A549 (cell line): ENCODE results near the gene LRG1. TPM values are rescaled to one million over a fixed set of nuclear protein-coding genes. Genes with fewer than 3 reads are reported as not detected.

Experiments used
- ATAC-seq, 2 experiments: fragments of 200-7000 bp in 1 of 2; fragments of >200 bp in 1 of 2; cut with Nextera tagmentation in 1 of 2; cut with Tn5 transposase in 1 of 2; 3 replicates each; pipeline versions ENCODE4 v1.8.0 to v1.9.1; 2018 to 2020; ENCODE audit warnings: mild to moderate bottlenecking in 1 of 2, moderate library complexity in 1 of 2
- CTCF ChIA-PET: fragments of 300-600 bp; sonication (Branson Sonifier 250); formaldehyde crosslinking; extraction: SDS; loops from one replicate; lab custom pipeline; 2021; ENCODE audit warnings: antibody characterized with exemption, inconsistent platforms; lab: Yijun Ruan, JAX
- POLR2A ChIA-PET: fragments of 350-600 bp; formaldehyde crosslinking; extraction: SDS; loops from one replicate; lab custom pipeline; 2021; ENCODE audit warnings: antibody characterized with exemption, inconsistent platforms; lab: Yijun Ruan, JAX
- DNase-seq, 2 experiments: peaks; one replicate each; pipeline versions ENCODE4 v3.0.0 to v3.0.0-alpha.2; 2011 to 2016; ENCODE audit warnings: low read depth in 1 of 2, low spot score in 1 of 2
- FAIRE-seq: peaks from 2 replicates; lab custom pipeline; 2011; peaks lifted over from hg19 to GRCh38; lab: Jason Lieb, UNC
- H3K27ac ChIP-seq, 2 experiments: fragments of >200 bp; sonication (Bioruptor Twin); formaldehyde crosslinking; 3 replicates each; pipeline ENCODE4 v1.5.1; 2016 to 2017
- H3K4me1 ChIP-seq: fragments of >200 bp; sonication (Bioruptor Twin); formaldehyde crosslinking; 3 replicates; pipeline ENCODE4 v1.6.1; 2016
- H3K4me2 ChIP-seq: fragments of >200 bp; sonication (Bioruptor Twin); formaldehyde crosslinking; 3 replicates; pipeline ENCODE4 v1.6.1; 2016
- H3K4me3 ChIP-seq: fragments of >200 bp; sonication (Bioruptor Twin); formaldehyde crosslinking; 3 replicates; pipeline ENCODE4 v1.5.1; 2016
- H3K9me3 ChIP-seq: fragments of >200 bp; sonication (Bioruptor Twin); formaldehyde crosslinking; 3 replicates; pipeline ENCODE4 v1.6.1; 2016
- BHLHE40 ChIP-seq: IDR thresholded peaks from 2 replicates; pipeline ENCODE4 v1.6.1; 2012; ENCODE audit warnings: low read depth, low read length, inconsistent platforms
- CBX2 ChIP-seq: fragments of 200-600 bp; sonication (generic); IDR thresholded peaks from 2 replicates; pipeline ENCODE4 v1.6.1; 2016; ENCODE audit warnings: low read depth, mild to moderate bottlenecking, borderline replicate concordance
- ESRRA ChIP-seq: fragments of 150-350 bp; IDR thresholded peaks from 2 replicates; pipeline ENCODE4 v1.6.1; 2014; ENCODE audit warnings: mild to moderate bottlenecking, low read length, borderline replicate concordance
- FOSB ChIP-seq: fragments of 250-450 bp; sonication (Bioruptor Pico); IDR thresholded peaks from 2 replicates; pipeline ENCODE4 v1.5.0; 2020; ENCODE audit warnings: mild to moderate bottlenecking, moderate library complexity
- FOSL2 ChIP-seq, 2 experiments: fragments of 450-650 bp in 1 of 2; fragments of >200 bp in 1 of 2; sonication (Bioruptor Twin) in 1 of 2; formaldehyde crosslinking; IDR thresholded peaks; 2 replicates each; pipeline versions ENCODE4 v1.5.0 to v1.6.1; 2016 to 2020; ENCODE audit warnings: mild to moderate bottlenecking in 1 of 2, moderate library complexity in 1 of 2
- FOXS1 ChIP-seq: fragments of 250-450 bp; sonication (Bioruptor Pico); IDR thresholded peaks from 2 replicates; pipeline ENCODE4 v1.5.0; 2020; ENCODE audit warnings: mild to moderate bottlenecking, moderate library complexity
- GATA3 ChIP-seq: IDR thresholded peaks from 2 replicates; pipeline ENCODE4 v1.6.1; 2012; ENCODE audit warnings: borderline replicate concordance
- HDAC2 ChIP-seq: fragments of 200-600 bp; sonication (generic); IDR thresholded peaks from 2 replicates; pipeline ENCODE4 v1.6.1; 2016
- HEYL ChIP-seq: fragments of 250-450 bp; sonication (Bioruptor Pico); IDR thresholded peaks from 2 replicates; pipeline ENCODE4 v1.8.0; 2021; ENCODE audit warnings: mild to moderate bottlenecking, moderate library complexity
- HOXB13 ChIP-seq: fragments of 250-450 bp; sonication (Bioruptor Pico); IDR thresholded peaks from 2 replicates; pipeline ENCODE4 v1.5.0; 2020; ENCODE audit warnings: low read depth, mild to moderate bottlenecking, moderate library complexity
- HOXB5 ChIP-seq: fragments of 250-450 bp; sonication (Bioruptor Pico); IDR thresholded peaks from 2 replicates; pipeline ENCODE4 v1.5.0; 2020; ENCODE audit warnings: mild to moderate bottlenecking, moderate library complexity
- KDM1A ChIP-seq: fragments of 200-600 bp; sonication (generic); IDR thresholded peaks from 2 replicates; pipeline ENCODE4 v1.6.1; 2016; ENCODE audit warnings: low read depth, mild to moderate bottlenecking
- KDM5A ChIP-seq: fragments of 200-600 bp; sonication (generic); IDR thresholded peaks from 2 replicates; pipeline ENCODE4 v1.6.1; 2016; ENCODE audit warnings: antibody characterized with exemption, mild to moderate bottlenecking
- MAFK ChIP-seq: fragments of 450-650 bp; IDR thresholded peaks from 2 replicates; pipeline ENCODE4 v1.6.1; 2014; ENCODE audit not compliant: partially characterized antibody
- MYC ChIP-seq: IDR thresholded peaks from 2 replicates; pipeline ENCODE4 v1.6.1; 2012; ENCODE audit warnings: mild to moderate bottlenecking, inconsistent platforms, low read length, improper control_type of control experiment, borderline replicate concordance
- POLR2A ChIP-seq: IDR thresholded peaks from 2 replicates; pipeline ENCODE4 v1.6.1; 2012; ENCODE audit warnings: mild to moderate bottlenecking, low read length
- POLR2AphosphoS2 ChIP-seq: conservative IDR thresholded peaks from 2 replicates; pipeline ENCODE4 v1.6.1; 2012; ENCODE audit warnings: low read length, improper control_type of control experiment, inconsistent platforms
- RARB ChIP-seq: fragments of 250-450 bp; sonication (Bioruptor Pico); IDR thresholded peaks from 2 replicates; pipeline ENCODE4 v1.8.0; 2021; ENCODE audit warnings: mild to moderate bottlenecking, moderate library complexity
- RNF2 ChIP-seq: fragments of 200-600 bp; sonication (generic); IDR thresholded peaks from 2 replicates; pipeline ENCODE4 v1.6.1; 2016; ENCODE audit warnings: low read depth, mild to moderate bottlenecking, antibody characterized with exemption, moderate library complexity, borderline replicate concordance
- SREBF2 ChIP-seq: fragments of 450-650 bp; IDR thresholded peaks from 2 replicates; pipeline ENCODE4 v1.6.1; 2014; ENCODE audit warnings: mild to moderate bottlenecking, moderate library complexity
- TFCP2L1 ChIP-seq: fragments of 250-450 bp; sonication (Bioruptor Pico); IDR thresholded peaks from 2 replicates; pipeline ENCODE4 v1.5.0; 2021; ENCODE audit warnings: mild to moderate bottlenecking
- ZSCAN20 ChIP-seq: fragments of 250-450 bp; sonication (Bioruptor Pico); IDR thresholded peaks from 2 replicates; pipeline ENCODE4 v1.8.0; 2022; ENCODE audit warnings: mild to moderate bottlenecking, moderate library complexity
- WGBS: methylation state at CpG from one replicate; pipeline ENCODE4 v1.1.6; 2017; ENCODE audit errors: missing lambda C conversion rate; 5-methylcytosine and 5-hydroxymethylcytosine counted together
- polyA plus RNA-seq, 4 experiments: library from polyadenylated mRNA; depleted of rRNA in 3 of 4; stranded (reverse); fragments of >200 nt; fragmentation: RNase III in 1 of 4; extraction: RNeasy Plus Mini Kit Qiagen cat#74134 plus additional on column Dnase treatment in 1 of 4; gene quantifications; 2 replicates in 3 of 4; 3 replicates in 1 of 4; pipeline ENCODE4 v1.2.3, GENCODE V29; 2011 to 2017
- TF ChIP-seq, protein P1 (sequence below): fragments of 250-450 bp; sonication (Bioruptor Pico); IDR thresholded peaks from 2 replicates; pipeline ENCODE4 v1.5.0; 2021; ENCODE audit warnings: mild to moderate bottlenecking, moderate library complexity, borderline replicate concordance
- TF ChIP-seq, protein P2 (sequence below): fragments of >200 bp; sonication (Bioruptor Twin); formaldehyde crosslinking; IDR thresholded peaks from 3 replicates; pipeline ENCODE4 v1.5.1; 2016
- TF ChIP-seq, protein P3 (sequence below): fragments of 250-450 bp; sonication (Bioruptor Pico); IDR thresholded peaks from 2 replicates; pipeline ENCODE4 v1.5.0; 2020; ENCODE audit warnings: low read depth, mild to moderate bottlenecking, moderate library complexity
- TF ChIP-seq, protein P4 (sequence below): IDR thresholded peaks from 2 replicates; pipeline ENCODE4 v1.6.1; 2012
- TF ChIP-seq, protein P5 (sequence below): IDR thresholded peaks from 2 replicates; pipeline ENCODE4 v1.6.1; 2012; ENCODE audit warnings: low read depth, borderline replicate concordance

The LRG1 gene
- polyA plus RNA-seq, 2 of the 4 experiments (the other 2 are of a cell fraction): 0.18 TPM; not detected in 1

DNA sequence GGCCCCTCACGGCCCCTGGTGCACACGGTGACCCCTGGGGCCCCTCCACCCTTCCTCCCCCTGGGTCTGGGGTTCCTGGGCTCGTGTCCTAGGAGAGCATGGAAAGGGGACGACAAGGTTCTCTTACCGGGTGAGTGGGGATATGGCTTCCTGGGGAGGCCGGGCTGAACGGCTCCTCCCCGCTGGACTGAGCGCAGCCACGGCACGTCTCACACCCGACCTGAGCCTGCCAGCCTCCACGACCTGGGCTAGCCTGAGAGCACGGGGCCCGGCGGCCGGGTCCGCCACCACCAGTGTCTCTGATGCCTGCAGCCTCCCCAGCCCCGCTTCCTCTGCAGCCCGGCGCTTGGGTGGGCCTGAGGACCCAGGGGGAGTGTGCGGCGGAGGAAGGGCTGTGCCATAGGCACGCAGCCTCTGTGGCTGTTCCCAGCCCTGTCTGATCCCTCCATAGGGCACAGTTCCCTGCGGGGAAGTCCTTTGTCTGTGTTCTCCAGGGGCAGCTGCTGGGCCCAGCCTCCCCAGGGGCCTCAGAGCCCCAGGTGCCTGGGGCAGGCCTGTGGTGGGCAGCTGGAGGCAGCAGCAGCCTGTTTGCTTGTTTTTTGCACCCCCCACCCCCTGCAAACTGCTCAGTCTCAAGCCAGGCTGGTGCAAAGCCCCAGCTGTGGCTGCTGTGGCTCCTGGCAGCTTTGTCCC is 36.6 kb downstream of the LRG1 start:
- CTCF ChIA-PET: interaction anchor here (3.1 kb wide), 1 partner anchor 22 kb away, joined by 14 read pairs; no protein-coding TSS in a partner anchor
- Histone ChIP-seq H3K9me3 (no peaks in the 10 kb centered on the region), H3K4me1 (no peaks in the 10 kb centered on the region), H3K4me2 (no peak overlapping the region), H3K27ac (no peak overlapping the region), H3K4me3 (no peak overlapping the region)
- TF ChIP-seq POLR2A (no peak), ZSCAN20 (no peak), GATA3 (no peak), KDM5A (no peak), FOSB (CRISPR knock-in tag) (no peak), CBX2 (no peak), FOXS1 (CRISPR knock-in tag) (no peak), MYC (no peak), ESRRA (no peak), HOXB13 (CRISPR knock-in tag) (no peak), FOSL2 (IDR thresholded peaks at IDR 0.05) (no peak), FOSL2 (CRISPR knock-in tag; IDR thresholded peaks at IDR 0.05) (no peak), HDAC2 (no peak)
- TF ChIP-seq, protein P1, sequence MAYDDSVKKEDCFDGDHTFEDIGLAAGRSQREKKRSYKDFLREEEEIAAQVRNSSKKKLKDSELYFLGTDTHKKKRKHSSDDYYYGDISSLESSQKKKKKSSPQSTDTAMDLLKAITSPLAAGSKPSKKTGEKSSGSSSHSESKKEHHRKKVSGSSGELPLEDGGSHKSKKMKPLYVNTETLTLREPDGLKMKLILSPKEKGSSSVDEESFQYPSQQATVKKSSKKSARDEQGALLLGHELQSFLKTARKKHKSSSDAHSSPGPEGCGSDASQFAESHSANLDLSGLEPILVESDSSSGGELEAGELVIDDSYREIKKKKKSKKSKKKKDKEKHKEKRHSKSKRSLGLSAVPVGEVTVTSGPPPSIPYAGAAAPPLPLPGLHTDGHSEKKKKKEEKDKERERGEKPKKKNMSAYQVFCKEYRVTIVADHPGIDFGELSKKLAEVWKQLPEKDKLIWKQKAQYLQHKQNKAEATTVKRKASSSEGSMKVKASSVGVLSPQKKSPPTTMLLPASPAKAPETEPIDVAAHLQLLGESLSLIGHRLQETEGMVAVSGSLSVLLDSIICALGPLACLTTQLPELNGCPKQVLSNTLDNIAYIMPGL (CRISPR knock-in tag): no peak
- TF ChIP-seq, protein P2, sequence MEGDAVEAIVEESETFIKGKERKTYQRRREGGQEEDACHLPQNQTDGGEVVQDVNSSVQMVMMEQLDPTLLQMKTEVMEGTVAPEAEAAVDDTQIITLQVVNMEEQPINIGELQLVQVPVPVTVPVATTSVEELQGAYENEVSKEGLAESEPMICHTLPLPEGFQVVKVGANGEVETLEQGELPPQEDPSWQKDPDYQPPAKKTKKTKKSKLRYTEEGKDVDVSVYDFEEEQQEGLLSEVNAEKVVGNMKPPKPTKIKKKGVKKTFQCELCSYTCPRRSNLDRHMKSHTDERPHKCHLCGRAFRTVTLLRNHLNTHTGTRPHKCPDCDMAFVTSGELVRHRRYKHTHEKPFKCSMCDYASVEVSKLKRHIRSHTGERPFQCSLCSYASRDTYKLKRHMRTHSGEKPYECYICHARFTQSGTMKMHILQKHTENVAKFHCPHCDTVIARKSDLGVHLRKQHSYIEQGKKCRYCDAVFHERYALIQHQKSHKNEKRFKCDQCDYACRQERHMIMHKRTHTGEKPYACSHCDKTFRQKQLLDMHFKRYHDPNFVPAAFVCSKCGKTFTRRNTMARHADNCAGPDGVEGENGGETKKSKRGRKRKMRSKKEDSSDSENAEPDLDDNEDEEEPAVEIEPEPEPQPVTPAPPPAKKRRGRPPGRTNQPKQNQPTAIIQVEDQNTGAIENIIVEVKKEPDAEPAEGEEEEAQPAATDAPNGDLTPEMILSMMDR: no peak
- TF ChIP-seq, protein P3, sequence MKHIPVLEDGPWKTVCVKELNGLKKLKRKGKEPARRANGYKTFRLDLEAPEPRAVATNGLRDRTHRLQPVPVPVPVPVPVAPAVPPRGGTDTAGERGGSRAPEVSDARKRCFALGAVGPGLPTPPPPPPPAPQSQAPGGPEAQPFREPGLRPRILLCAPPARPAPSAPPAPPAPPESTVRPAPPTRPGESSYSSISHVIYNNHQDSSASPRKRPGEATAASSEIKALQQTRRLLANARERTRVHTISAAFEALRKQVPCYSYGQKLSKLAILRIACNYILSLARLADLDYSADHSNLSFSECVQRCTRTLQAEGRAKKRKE: no peak
- no peak for DNase-seq
- ATAC-seq: no peak
- FAIRE-seq: no peak
- POLR2A ChIA-PET: no interaction called here
- WGBS: 100% methylated on average over 1 of the region's 25 CpGs

DNA sequence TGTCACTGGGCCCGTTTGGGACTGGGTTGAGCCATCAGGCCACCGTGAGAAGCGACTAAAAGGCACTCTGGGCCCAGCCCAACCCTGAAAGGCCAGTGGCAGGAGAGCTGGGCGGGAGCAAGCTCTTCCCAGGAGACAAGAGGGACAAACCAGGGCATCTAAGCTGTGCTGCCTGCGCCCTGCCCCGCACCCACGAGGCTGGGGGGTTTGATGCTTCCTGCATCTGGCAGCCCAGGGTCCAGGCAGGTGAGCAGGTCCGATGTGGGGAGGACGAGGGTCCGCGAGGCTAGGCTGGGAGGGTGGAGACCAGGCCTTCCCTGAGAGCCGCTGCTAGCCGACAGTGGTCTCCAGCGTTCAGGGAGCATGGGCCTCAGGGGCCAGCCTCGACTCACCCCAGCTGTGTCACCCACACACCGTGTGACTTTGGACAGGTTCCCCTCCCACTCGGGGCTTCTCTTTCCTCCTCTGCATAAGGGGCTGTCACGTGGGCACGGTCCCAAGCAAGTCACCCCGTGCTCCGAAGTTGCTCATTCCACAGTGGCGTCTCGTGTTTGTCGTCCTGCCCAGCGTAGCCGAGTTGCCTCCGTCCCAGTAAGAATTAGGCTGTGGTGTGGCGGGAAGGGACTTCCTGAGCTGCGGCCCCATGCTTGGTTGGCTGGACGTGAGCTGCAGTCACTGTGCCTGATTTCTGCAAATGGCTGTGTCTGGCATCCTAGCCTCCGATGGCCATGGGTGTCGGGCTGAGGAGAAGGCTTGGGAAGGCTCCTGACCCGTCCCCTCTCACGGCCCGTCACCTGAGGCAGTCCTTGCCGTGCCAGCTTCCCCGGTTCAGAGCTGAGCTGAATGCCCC is 37.3 kb downstream of the LRG1 start:
- ChIA-PET CTCF (no interaction called here), POLR2A (no interaction called here)
- no peak overlapping the region for H3K4me3 ChIP-seq
- FAIRE-seq: no peak
- ATAC-seq: no peak
- DNase-seq: no peak
- H3K4me2 ChIP-seq: no peak overlapping the region
- 92% methylated on average over 20 of the region's 37 CpGs for WGBS
- no peaks in the 10 kb centered on the region for H3K9me3 ChIP-seq
- no peaks in the 10 kb centered on the region for H3K4me1 ChIP-seq
- H3K27ac ChIP-seq: no peak overlapping the region
- TF ChIP-seq KDM1A (no peak), POLR2AphosphoS2 (no peak), TFCP2L1 (CRISPR knock-in tag) (no peak), GATA3 (no peak), SREBF2 (no peak), HOXB5 (CRISPR knock-in tag) (no peak), HOXB13 (CRISPR knock-in tag) (no peak), MAFK (no peak), ESRRA (no peak), RARB (no peak), BHLHE40 (no peak), HEYL (no peak), RNF2 (no peak)
- TF ChIP-seq, protein P4, sequence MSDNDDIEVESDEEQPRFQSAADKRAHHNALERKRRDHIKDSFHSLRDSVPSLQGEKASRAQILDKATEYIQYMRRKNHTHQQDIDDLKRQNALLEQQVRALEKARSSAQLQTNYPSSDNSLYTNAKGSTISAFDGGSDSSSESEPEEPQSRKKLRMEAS: no peak
- TF ChIP-seq, protein P5, sequence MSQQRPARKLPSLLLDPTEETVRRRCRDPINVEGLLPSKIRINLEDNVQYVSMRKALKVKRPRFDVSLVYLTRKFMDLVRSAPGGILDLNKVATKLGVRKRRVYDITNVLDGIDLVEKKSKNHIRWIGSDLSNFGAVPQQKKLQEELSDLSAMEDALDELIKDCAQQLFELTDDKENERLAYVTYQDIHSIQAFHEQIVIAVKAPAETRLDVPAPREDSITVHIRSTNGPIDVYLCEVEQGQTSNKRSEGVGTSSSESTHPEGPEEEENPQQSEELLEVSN: no peak
- TF ChIP-seq, protein P1 (CRISPR knock-in tag): no peak
